Measurements from ENCODE around the gene CRB2. TPM values are rescaled to one million over a fixed set of nuclear protein-coding genes. Genes with fewer than 3 reads are reported as not detected.

The CRB2 gene
- total and polyA plus RNA-seq, 2 experiments from 2014 or later, result 5.5 to 7.0 TPM

GRCh38 chr9:123360161-123361085 lies 4.4 kb downstream of the CRB2 start:
- peak; percentile 92 for DNase-seq (ENCODE audit: low spot score)
- peak overlapping the region; percentile 60 for H3K4me2 ChIP-seq
- H3K4me3 ChIP-seq, result no peak overlapping the region
- H3K36me3 ChIP-seq (replicated peaks; ENCODE audit: insufficient read depth, low read depth), result no peaks in the 10 kb centered on the region
- peak overlapping the region; percentile 9 for H2AFZ ChIP-seq
- peak overlapping the region; percentile 83 for H3K27ac ChIP-seq
- H4K20me1 ChIP-seq (ENCODE audit: insufficient read depth, poor library complexity, severe bottlenecking), result no peaks in the 10 kb centered on the region
- no peaks in the 10 kb centered on the region for H3K79me2 ChIP-seq
- peaks cover 46% of the 10 kb centered on the region for H3K4me1 ChIP-seq (ENCODE audit: insufficient read depth)
- no peaks in the 10 kb centered on the region for H3K9me2 ChIP-seq (replicated peaks; ENCODE audit: insufficient read depth)
- 20% methylated on average over 17 of the region's 22 CpGs for WGBS (ENCODE audit: low lambda C conversion rate, missing lambda C conversion rate)
- TF ChIP-seq CTCF (IDR thresholded peaks at IDR 0.05; ENCODE audit: poor library complexity) (no peak), EZH2phosphoT487 (IDR thresholded peaks at IDR 0.05; ENCODE audit: low read depth, severe bottlenecking, unreplicated experiment) (no peak), EZH2 (IDR thresholded peaks at IDR 0.05; ENCODE audit: borderline replicate concordance) (no peak)
- no peaks in the 10 kb centered on the region for H3K9me3 ChIP-seq (ENCODE audit: low read depth)
- no peaks in the 10 kb centered on the region for H3K27me3 ChIP-seq

GRCh38 chr9:123361086-123361730 lies 5.2 kb downstream of the CRB2 start:
- Histone ChIP-seq H3K4me1 (ENCODE audit: insufficient read depth) (peaks cover 46% of the 10 kb centered on the region), H3K9me3 (ENCODE audit: low read depth) (no peaks in the 10 kb centered on the region), H3K27me3 (no peaks in the 10 kb centered on the region), H3K36me3 (replicated peaks; ENCODE audit: insufficient read depth, low read depth) (no peaks in the 10 kb centered on the region), H4K20me1 (ENCODE audit: insufficient read depth, poor library complexity, severe bottlenecking) (no peaks in the 10 kb centered on the region), H3K27ac (peak overlapping the region; percentile 83), H3K4me3 (no peak overlapping the region), H2AFZ (no peak overlapping the region), H3K9me2 (replicated peaks; ENCODE audit: insufficient read depth) (no peaks in the 10 kb centered on the region), H3K79me2 (no peaks in the 10 kb centered on the region), H3K4me2 (peak overlapping the region; percentile 60)
- 40% methylated on average over 9 of the region's 10 CpGs for WGBS (ENCODE audit: low lambda C conversion rate, missing lambda C conversion rate)
- DNase-seq (ENCODE audit: low spot score), result no peak
- no peak for TF ChIP-seq EZH2phosphoT487 (IDR thresholded peaks at IDR 0.05; ENCODE audit: low read depth, severe bottlenecking, unreplicated experiment)
- no peak for TF ChIP-seq CTCF (IDR thresholded peaks at IDR 0.05; ENCODE audit: poor library complexity)
- no peak for TF ChIP-seq EZH2 (IDR thresholded peaks at IDR 0.05; ENCODE audit: borderline replicate concordance)

- no peak overlapping the region for H3K4me2 ChIP-seq
- WGBS (ENCODE audit: low lambda C conversion rate, missing lambda C conversion rate), result 56% methylated on average over 11 of the region's 11 CpGs
- no peaks in the 10 kb centered on the region for H3K9me2 ChIP-seq (replicated peaks; ENCODE audit: insufficient read depth)
- TF ChIP-seq CTCF (IDR thresholded peaks at IDR 0.05; ENCODE audit: poor library complexity) (no peak), EZH2 (IDR thresholded peaks at IDR 0.05; ENCODE audit: borderline replicate concordance) (no peak), EZH2phosphoT487 (IDR thresholded peaks at IDR 0.05; ENCODE audit: low read depth, severe bottlenecking, unreplicated experiment) (no peak)
- H3K4me1 ChIP-seq (ENCODE audit: insufficient read depth), result peaks cover 40% of the 10 kb centered on the region
- no peaks in the 10 kb centered on the region for H3K79me2 ChIP-seq
- no peaks in the 10 kb centered on the region for H3K27me3 ChIP-seq
- H3K4me3 ChIP-seq, result no peak overlapping the region
- H4K20me1 ChIP-seq (ENCODE audit: insufficient read depth, poor library complexity, severe bottlenecking), result no peaks in the 10 kb centered on the region
- no peak for DNase-seq (ENCODE audit: low spot score)
- H2AFZ ChIP-seq, result no peak overlapping the region
- H3K9me3 ChIP-seq (ENCODE audit: low read depth), result no peaks in the 10 kb centered on the region
- no peaks in the 10 kb centered on the region for H3K36me3 ChIP-seq (replicated peaks; ENCODE audit: insufficient read depth, low read depth)
- peak overlapping the region; percentile 43 for H3K27ac ChIP-seq
Measured at GRCh38 chr9:123361731-123362510, 5.9 kb downstream of the CRB2 start.
